GM19099 (cell line): ENCODE measurements around the gene FZD8.

Source experiments
- POLR2A ChIP-seq: IDR thresholded peaks from 3 replicates; pipeline ENCODE4 v1.6.1; 2011; ENCODE audit warnings: low read depth; ENCODE audit not compliant: insufficient read length; ENCODE audit errors: extremely low read depth

Gene FZD8

DNA sequence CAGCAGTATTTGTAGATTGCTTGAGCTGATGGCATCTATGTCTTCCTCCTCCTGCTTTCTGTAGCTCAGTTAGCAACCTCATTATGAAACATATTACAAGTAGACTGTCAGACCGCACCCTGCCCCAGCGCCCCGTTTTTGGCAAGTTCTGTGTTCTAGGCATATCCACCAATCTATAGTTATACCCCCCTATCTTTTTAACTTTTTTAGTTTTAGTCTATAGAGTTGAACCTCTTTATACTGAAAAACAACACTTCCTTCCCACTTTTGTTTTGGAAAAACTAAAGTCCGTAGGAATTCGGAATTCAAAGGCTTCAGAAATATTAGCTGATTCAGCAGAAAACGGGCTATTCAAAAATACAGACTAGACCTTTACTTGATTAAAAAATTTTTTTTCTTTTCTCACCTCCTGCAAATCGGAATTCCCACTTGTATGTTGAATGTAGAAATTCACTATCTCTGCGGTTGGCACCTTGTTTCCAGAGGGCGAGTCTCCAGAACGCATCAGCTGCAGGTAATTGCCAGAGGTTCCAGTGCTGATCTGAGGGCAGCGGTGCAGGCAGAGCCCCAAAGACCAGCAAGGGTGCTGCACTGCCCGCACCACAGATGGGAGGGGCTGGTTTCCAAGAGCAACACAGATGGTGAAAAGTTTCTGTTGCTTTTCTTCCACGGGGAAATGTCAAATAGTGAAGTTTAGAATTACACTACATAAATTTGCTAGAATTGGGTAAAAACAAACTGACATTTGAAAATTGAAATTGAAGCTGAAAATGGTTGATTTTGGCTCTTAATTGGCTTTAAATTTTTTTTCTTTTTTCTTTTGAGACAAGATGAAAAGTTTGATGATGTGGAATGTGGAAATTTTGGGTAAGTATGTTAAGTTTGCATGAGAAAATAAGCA lies 2.2 kb upstream of the FZD8 start:
- TF ChIP-seq POLR2A, result no peak

DNA sequence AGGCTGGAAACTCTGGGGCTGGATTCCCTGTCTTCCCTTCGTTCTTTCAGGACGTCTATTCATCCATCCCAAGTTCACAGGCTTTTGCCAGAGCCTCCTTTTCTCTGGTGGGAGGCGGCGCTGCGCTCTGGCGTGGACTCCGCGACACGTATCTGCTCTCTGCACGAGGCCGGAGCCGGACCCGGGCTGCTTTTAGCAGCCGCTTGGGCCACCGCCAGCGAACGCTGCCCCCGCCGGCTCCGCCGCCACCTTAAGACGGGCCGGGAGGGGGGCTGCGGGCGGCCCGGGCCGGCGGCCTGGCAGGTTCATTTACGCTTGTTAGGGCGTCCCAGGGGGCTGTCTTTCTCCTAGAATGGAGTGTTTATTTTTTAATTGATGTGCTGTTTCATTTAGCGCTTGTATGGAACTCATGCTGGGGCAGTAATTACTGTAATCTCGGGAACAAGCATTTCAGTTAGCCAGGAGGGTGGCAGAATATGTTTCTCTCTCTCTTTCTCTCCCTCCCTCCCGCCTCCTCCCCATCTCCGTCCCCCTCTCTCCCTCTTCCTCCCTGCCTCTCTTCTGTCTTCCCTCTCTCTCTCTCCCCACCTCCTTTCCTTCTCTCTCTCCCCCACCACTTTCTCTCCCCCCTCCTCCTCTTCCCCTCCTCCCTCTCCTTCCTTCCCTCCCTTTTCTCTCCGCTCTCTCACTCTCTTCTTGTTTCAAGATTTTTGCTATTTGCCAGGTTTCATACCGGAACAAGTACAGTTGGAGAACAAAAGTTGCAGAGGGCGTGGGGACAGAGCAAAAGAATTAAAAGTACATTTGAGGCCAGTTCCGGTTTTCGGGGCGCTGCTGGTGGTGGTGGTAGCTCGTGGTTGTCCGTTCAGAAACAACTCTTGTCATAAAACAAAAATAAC lies 1.3 kb upstream of the FZD8 start:
- no peak for TF ChIP-seq POLR2A

DNA sequence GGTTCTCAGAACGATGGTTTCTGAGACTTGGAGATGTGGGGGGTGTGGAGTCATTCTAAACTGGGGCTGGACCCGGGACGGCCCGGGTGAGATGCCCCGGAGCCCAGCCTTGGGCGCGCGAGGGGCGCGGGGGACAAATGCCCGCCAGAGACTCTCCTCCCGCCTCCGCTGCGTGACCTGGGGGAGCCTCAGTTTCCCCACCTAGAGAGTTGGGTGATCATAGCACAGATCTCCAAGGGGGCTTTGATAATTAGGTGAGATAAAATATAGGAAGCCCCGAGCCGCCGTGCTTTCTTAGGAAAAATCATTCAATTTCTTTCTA lies 658 bp upstream of the FZD8 start:
- TF ChIP-seq POLR2A, result no peak

- TF ChIP-seq POLR2A, result no peak
Measured at GRCh38 chr10:35641676-35642034, 441 bp downstream of the FZD8 start.

DNA sequence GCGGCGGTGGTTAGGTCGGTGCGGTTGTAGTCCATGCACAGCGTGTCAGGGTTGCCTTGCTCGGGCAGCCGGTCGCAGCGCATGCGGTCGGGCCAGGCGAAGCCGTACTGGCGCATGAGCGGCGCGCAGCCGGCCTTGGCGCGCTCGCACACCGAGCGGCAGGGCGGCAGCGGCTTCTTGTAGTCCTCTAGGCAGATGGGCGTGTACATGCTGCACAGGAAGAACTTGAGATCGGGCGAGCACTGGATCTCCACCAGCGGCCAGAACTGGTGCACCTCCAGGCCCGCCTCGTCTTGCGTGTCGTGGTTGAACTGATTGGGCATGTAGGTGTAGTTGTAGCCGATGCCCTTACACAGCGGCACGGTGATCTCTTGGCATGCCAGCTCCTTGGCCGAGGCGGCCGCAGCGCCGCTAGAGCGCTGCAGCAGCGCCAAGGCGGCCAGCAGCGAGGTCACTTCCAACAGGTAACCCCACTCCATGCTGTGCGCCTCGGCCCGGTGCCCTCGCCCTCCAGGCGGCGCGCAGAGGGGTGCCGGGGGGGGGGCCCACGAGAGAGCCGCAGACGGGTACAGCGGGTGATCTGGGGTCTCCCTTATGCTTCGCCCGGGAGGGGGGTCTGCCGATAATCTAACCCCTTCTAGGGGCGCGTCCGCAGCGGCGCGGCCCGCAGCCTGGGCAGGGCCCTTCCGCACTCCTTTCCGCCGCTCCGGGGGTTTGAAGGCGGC lies 983 bp downstream of the FZD8 start:
- no peak for TF ChIP-seq POLR2A

GRCh38 chr10:35640474-35640873 lies 1.6 kb downstream of the FZD8 start:
- TF ChIP-seq POLR2A, result no peak

DNA sequence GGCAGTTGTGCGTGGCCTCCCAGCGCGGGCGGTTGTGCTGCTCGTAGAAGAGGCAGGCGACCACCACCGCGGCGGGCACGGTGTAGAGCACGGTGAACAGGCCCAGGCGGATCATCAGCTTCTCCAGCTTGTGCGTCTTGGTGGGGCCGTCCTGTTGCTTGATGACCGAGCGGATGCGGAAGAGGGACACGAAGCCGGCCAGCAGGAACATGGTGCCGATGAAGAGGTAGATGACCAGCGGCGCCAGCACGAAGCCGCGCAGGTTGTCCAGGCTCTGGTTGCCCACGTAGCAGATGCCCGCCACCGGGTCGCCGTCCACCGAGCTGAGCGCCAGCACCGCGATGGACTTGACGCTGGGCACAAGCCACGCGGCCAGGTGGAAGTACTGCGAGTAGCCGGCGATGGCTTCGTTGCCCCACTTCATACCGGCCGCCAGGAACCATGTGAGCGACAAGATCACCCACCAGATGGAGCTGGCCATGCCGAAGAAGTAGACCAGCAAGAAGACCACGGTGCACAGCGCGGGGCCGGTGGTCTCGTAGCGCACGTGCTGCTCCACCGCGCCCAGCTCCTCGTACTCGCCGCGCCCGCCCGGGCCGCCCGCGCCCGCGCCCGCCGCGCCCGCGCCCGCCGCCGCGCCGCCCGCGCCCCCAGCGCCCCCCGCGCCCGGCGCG lies 2.2 kb downstream of the FZD8 start:
- TF ChIP-seq POLR2A, result no peak

- TF ChIP-seq POLR2A, result no peak
Measured at GRCh38 chr10:35639021-35639727, 2.9 kb downstream of the FZD8 start.

DNA sequence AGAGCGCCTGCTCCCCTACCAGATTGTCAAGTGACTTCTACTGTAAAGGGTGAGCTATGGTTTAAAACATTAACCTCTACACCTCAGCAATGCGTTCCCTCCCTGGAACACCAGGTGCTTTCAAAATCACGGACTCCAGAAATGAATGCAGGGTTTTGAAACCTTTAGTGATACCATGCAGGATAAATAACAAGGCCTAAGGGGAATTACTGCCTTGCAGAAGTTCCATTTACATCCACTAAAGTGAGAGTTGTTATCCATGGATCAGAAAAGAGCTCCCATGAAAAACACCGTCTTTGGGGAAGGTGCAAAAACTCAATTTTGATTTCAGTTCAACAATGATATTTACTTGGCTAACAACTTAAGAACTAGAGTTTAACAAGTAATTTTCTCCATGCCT lies 4.0 kb downstream of the FZD8 start:
- no peak for TF ChIP-seq POLR2A

DNA sequence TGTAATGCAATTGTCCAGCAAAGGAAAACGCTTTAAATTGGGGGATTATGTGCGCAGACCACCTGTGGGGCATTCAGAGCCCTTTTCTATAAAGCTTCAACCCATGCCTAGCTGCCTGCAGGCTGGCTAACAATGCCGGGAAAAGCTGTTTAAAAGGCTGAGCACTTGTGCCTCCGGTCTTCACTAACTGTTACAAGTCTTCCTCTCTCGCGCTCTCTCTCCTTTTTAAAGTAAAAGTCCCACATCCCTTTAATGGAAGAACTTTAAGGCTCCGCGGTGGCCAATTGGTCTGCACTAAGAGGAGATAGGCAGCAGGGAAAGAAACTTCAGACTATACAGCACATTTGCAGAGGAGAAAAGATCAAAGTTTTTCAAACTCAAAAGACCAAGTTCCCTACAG lies 4.6 kb downstream of the FZD8 start:
- TF ChIP-seq POLR2A, result no peak

GRCh38 chr10:35636956-35637355 lies 5.1 kb downstream of the FZD8 start:
- TF ChIP-seq POLR2A, result no peak

DNA sequence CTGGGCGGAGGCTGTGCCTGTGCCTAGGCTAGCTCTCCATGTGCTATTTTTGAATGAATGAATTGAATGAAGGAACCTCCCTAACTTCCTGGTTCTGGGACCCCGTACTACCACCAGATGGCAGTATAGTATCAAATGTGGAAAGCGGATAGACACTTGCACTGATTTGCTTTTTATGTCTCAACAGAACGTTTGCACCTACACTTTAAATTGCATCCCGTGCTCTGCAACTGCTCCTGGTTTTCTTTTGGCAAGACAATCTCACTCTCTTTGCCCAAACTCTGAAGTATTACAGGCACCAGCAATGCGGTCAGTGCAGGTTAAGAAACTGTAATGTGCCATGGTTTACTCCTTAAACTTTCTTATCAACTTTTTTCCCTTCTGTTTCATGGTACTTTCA lies 6.5 kb downstream of the FZD8 start:
- TF ChIP-seq POLR2A, result no peak

GRCh38 chr10:35633006-35633980 lies 8.8 kb downstream of the FZD8 start:
- TF ChIP-seq POLR2A, result no peak
